ENCODE results near the gene AVP.

The AVP gene

DNA sequence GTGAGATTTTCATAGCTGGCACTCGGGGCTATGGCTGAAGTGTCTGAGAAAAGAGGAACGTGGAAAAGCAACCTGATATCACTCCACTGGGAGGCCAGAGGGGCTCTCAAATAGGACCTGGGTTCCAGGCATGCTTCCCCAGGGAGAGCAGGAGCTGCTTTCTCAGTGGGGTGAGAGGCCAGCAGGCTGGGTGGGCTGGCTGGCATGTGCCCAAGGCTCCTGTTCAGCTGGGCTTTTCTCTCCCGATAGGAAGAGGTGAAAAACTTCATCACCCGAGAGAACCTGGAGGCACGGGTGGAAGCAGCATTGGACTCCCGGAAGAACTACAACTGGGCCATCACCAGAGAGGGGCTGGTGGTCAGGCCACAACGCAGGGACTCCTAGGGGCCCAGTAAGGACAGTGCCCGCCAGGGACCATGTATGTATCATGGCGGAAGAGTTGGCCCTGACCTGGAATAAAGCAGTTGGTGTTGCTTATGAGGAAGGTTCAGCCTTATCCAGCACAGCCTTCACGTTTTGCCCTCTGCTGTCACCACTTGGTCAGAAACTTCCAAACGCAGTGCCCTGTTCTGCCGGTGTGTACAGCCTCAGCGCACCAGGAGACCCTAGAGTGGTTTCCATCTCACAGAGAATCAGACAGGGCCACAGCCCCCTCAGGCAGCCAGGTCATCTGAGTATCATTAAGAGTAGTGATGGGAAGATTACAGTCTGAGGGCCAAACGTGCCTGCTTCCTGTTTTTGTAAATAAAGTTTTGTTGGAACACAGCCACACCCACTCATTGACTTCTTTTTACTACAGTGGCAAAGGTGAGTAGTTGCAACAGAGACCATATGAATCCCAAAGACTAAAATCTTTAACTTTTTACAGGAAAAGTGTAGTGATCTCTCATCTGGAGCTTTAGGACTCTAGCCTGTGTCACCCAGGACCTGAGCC lies 36.8 kb downstream of the AVP start:
- DNase-seq (no peak), ATAC-seq (no peak)

DNA sequence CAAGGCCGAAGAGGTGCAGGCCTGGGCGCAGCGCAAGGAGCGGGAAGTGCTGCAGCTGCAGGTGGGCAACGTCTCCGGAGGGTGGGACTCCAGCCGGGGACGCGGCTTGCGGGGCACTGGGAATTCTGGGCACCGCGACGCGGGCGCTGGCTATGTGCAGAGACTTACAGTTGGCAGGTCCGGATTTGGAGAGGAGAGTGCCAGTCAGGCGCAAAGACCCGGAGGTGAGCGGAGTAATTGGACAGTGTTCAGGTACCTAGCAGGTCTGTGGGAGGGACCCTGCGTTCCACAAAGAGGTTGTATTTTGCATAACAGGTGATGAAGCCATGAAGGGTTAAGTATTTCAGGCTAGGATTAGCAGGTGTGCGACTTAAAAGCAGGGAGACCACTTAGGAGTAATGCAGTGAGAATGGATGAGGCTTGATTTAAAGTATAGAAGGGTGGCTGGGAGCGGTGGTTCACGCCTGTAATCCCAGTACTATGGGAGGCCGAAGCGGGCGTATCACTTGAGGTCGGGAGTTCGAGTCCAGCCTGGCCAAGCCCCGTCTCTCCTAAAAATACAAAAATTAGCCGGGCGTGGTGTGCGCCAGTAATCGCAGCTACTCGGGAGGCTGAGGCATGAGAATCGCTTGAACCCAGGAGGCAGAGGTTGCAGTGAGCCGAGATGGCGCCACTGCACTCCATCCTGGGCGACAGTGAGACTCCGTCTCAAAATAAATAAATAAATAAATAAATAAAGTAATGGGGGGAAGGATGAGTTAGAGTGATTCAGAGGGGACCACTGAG lies 37.7 kb downstream of the AVP start:
- ATAC-seq (no peak), DNase-seq (peak; percentile 24)

DNA sequence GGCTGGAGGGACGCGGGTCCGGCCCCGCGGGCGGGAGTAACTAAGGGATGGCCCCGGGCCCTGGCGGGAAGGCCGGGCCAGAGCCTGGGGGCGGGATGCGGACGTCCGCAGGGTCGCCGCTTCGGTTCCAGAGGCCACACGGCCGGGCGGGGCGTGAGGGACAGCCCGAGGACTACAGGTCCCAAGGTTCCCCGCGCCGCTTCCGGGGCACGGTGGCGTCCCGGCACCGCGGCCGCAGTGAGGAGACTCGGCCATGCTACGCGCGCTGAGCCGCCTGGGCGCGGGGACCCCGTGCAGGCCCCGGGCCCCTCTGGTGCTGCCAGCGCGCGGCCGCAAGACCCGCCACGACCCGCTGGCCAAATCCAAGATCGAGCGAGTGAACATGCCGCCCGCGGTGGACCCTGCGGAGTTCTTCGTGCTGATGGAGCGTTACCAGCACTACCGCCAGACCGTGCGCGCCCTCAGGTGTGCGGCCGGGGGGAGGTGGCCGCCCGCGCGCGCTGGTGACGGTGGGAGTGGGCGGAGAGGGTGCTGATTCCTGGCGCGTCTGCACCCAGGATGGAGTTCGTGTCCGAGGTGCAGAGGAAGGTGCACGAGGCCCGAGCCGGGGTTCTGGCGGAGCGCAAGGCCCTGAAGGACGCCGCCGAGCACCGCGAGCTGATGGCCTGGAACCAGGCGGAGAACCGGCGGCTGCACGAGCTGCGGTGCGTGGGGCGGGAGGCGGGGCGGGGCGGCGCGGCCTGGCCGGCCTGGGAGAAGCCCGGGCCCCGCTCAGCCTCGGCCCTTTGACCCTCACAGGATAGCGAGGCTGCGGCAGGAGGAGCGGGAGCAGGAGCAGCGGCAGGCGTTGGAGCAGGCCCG lies 38.5 kb downstream of the AVP start, which contains the start of gene MRPS26:
Gene MRPS26 (plus strand): TSS at position 237 of the 861 bp plus-strand sequence. CDS start 17 bp downstream, at position 254.
- peak; percentile 92 for ATAC-seq
- DNase-seq: peak; percentile 88

- DNase-seq: peak; percentile 68
- peak; percentile 29 for ATAC-seq
These were observed 39.3 kb downstream of the AVP start for GRCh38 chr20:3045042-3045815.

- DNase-seq (no peak), ATAC-seq (no peak)
These were observed 40.1 kb downstream of the AVP start for GRCh38 chr20:3044336-3044965.

DNA sequence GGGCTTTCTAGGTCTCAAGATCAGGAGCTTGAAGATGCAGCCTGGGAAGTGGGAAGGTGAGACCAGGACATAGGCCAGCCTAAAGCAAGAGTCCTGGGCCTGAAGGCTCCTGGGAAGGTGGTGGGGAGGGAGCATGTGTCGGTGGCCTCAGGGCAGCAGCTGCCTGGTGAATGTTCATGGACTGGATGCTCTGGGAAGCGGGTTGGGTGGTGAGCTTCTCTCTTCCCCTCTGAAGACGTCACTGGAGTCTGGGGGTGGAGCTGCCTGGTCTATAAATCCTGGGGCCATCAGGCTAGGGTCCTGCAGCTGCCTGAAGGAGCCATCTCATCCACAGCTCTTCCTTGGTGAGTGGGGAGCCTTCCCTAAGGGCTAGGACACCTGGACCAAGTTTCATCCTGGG lies 41.2 kb downstream of the AVP start, which contains the start of gene GNRH2:
Gene GNRH2 (plus strand): TSS at position 301 of the 400 bp plus-strand sequence. CDS start 793 bp downstream, outside the sequence.
- DNase-seq: no peak
- ATAC-seq: no peak

DNA sequence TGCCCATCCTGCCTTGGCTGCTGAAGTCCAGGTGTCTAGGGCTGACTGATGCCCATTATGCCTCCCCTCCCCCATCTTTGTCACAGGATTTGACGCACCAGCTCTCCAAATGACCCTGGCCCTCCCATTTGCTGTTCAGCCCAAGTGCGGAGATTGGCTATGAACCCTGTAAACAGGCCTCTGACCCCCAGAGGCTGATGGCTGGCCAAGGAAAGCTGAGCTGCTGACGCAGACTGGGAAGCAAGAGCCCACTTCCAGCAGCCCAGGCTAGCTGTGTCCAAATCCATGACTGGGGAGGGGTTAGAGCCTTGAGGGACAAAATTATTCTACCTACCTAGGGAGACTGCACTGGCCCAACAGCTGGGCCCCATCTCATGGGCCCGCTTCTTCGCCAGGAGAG lies 41.9 kb downstream of the AVP start:
- no peak for ATAC-seq
- DNase-seq: no peak

DNA sequence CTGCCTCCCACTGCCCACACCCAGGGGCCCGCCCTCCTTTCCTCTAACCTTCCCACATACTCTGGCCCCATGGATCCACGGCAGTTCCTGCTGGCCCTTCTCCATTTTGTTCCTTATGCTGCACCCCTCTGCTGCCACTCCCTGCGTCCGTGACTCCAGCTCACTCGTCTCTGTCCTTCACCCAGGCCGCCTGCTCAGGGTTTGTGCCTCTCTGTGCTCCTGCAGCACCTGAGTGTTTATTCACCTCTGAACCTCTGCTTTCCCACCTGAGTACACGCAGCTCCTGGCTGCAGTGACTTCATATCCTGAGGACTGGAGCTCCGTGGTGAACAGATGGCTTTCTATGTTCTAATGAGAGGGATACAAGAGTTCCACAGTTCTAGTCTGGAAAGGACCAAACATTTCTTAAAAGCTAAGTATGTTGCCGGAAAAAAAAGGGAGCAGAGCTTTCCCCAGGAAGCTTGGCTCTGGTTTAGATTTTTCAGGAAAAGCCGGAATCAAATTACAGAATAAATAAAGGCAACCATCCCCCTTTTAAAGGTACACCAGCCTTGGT lies 42.6 kb downstream of the AVP start:
- DNase-seq (no peak), ATAC-seq (no peak)

DNA sequence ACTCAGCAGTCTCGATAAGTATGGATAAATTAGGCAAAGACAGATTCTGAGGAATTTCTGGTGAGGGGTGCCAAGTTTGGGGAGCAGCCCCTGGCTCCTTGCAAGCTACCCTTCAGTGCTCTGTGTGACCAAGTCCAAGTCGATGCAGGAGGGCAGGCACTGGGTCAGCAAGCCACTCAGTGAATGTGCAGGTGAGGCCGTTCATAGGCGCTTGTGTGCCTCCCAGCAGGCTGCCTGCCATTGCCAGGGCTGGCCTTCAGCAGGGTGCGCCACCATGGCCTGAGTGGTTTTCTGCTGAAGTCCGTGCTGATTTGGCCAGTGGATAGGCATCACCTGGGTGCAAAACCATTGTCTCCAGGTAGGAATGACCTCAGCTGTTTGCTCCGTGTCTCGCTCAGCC lies 44.4 kb downstream of the AVP start:
- no peak for DNase-seq
- no peak for ATAC-seq

DNA sequence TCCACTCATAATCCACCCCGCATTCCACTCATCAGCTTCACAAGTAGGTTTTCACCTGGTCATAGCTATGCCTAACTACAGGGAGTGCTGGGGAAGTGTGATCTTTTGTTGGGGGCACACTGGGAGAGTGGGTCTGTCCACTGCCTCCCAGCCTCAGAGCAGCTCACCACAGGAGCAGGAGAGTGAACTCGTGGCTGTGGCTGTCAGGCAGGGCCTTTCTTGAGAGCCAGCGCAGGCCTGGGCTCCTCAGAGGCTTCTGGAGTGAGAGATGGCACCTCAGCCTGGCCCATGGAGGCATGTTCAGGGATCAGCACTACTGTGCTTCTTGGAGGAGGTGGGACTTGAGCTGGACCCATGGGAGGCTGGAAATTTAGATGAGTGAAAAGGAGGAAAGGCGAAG lies 45.1 kb downstream of the AVP start:
- DNase-seq (no peak), ATAC-seq (no peak)

DNA sequence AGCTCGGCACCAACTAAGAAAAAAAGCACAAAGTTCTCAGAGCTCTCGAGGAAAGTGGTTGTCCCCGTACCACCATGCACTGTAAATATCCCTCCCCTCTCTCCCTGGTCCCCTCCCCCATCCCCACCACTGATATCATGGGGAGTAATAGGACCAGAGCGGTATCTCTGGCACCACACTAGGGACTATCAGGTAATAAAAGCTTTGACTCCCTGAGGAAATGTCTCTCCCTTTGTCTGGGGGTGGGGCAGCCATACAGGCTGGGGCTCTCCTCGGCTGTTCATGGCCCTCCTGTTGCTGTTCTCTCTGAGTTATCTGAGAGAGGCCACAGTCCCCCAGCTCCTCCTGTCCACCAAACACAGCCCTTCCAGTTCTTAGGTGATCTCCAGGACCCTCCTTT lies 46.1 kb downstream of the AVP start:
- ATAC-seq (no peak), DNase-seq (no peak)

DNA sequence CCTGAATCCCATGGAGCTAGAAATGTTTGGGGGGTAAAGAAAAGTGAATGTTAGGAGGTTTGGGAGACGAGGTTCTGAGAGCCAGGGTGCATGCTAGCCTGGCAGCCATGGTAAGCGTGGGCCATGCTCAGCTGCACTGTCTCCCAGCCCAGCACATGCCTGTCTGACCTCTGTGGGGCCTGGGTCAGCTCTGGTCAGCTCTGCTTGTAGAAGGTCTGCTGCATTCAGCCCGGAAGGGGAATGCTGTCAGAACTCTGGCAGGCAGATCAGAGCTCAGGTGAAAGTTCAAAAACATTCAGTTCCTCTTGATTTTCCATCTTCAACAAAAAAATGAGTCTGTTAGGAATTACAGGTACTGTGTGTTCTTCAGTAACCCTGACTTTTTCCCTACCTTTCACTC lies 46.9 kb downstream of the AVP start:
- no peak for DNase-seq
- ATAC-seq: no peak

DNA sequence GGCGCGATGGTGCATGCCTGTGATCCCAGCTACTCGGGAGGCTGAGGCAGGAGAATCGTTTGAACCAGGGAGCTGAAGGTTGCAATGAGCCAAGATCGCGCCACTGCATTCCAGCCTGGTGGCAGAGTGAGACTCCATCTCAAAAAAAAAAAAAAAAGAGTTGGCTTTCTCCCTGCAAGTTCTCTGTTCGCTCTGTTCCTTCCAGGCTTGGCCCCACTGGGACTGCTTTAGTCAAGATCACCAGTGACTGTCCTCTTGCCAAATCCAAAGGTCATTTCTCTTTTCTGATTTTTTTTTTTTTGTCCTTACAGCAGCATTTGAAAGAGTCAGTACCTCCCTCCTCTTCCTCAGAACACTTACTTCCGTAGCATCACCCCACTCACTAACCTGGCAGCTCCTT lies 51.9 kb downstream of the AVP start:
- DNase-seq (no peak), ATAC-seq (no peak)

All from stimulated activated naive CD8-positive, alpha-beta T cell treated with anti-CD3 and anti-CD28 coated beads, Interleukin-15, Interleukin-2, amounts not matched to agents 100 U/mL and 50 U/mL, for 24 hours (primary cell).